Putamen (tissue), 1 donor: ENCODE measurements around the gene DOCK9.
"Not testable (repeated sequence)": the region's sequence is repeated elsewhere in the genome, so short reads cannot be mapped to it uniquely, and the experiment has no call there.

Experiments
- DNase-seq: peaks from one replicate; pipeline ENCODE4 v3.0.0-alpha.2; 2016; ENCODE audit warnings: low spot score

Gene DOCK9

DNA sequence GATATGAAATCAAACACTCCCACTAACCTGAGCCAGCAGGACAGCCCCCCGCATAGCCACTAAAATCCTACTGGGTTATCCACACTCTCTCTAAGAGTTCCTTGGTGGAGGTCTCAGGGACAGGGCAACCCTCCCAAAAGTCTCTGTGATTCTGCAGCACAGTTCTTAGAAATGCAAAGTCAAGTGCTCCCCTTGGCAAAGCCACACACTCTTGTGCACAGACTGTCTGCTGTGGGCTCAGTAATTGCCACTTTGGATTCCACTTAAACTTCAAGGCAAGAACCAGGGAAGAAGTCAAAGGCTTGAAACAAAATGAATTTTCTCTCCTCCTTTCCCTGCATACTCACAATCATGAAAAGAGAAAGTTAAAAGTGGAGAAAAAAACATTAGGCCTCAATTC, 61.5 kb downstream of the DOCK9 start:
- DNase-seq = no peak

DNA sequence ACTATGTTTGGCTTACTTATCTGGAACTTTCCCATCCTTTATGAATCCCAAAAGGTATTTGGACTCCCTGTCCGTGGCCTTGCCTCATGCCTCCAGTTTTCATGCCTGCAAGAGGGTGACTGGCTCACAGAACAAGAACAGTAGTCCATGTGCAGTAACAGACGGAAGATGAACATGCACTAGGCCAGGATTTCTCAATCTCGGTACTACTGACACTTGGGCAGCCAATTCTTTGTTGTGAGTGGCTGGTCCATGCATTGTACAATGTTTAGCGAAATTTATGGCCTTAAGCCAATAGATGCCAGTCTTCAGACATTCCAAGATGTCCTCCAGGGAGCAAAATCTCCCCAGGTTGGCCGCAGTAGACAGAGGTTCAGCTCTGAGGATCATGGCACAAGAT, 61.9 kb downstream of the DOCK9 start:
- DNase-seq = no peak

DNA sequence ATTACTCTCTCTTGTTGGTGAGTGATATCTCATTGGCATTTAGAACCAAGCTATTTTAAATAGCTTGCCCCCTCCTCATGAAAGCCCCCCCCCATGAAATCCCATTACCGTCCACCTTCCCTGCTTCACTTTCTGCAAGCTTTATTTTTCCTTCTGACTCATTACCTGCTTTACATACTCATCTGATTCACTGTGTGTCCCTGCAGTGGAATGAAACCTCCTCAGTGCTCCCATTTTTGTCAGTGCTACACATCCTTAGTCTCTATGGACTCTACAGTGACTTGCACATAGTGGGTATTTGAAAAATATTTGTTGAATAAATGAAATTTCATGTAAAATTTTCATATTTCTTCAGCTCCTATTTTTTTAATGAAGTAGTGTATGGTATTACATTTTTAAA, 62.3 kb downstream of the DOCK9 start:
- DNase-seq = no peak

DNA sequence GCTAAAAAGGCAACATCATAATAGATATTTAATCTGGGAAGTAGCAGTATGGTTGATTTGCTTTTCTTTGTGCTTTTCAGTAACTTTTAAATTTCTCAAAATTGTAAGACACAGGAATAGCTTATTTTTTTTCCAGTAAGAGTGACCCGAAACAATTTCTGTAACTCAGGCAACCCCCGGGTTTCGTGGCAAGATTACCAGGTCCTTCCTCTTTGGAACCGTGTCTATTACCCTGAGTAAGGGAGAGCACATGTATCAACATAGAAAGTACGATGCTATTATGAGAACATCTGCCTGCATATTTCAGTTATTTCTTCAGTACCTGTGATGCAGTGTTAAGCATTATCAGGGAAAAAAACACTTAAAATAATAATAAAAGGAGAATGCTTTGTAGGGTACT, 64.1 kb downstream of the DOCK9 start:
- no peak for DNase-seq

DNA sequence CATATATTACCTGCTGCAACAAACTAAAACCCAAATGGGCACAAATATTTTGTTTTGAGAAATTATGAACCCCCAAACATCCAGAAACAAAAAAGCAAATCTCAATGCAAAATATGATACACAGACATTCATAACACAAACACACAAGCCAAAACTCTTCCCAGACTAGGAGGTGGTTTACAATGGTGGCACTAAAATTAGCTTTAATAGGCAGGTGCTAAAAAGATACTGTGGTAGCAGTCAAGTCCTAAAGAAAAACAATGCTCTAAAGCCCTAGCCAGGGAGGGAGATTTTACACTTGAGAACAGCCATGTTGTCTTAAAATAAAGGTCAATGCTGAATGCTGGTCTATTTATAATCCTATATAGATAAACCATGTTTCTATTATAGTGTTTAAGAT, 65.0 kb downstream of the DOCK9 start:
- no peak for DNase-seq

DNA sequence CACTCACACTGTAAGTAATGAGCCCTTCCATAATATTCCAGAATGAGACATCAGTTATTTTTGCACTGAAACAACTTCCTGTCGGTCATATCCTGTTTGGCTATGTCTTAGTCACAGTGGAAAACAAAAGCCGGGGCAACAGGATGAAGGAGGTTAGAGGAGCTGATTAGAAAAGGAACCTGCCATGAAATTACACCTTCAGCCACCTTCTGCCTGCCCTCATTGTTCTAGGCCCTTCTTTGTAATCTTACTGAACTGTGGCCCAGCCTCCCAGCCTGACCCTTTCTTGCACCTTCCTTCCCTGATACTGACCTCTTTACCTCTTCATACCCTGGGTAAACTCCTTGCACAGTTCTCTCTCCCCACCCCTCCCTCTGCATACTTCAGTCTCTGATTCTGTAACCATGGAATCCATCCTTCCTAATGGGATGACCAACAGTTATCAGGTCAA, 67.3 kb downstream of the DOCK9 start:
- no peak for DNase-seq

DNA sequence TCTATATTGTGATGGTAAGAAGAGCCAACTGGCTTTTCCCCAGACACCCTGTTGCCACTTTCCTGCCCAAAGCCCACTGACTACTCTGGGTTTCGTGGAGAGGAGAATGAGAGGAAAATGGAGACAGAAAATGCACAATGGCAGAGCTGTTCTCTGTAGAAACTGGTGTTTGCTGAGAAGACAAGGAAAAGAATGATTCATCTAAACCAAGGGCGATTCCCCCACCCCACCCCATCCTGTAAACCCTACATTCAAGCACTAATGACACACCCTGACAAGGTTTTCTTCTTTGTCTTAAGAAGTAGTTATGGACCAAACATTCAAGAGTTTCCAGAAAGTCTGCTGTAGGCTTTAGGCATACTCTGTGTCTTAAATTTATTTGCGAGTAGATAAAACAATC, 68.8 kb downstream of the DOCK9 start:
- no peak for DNase-seq

DNA sequence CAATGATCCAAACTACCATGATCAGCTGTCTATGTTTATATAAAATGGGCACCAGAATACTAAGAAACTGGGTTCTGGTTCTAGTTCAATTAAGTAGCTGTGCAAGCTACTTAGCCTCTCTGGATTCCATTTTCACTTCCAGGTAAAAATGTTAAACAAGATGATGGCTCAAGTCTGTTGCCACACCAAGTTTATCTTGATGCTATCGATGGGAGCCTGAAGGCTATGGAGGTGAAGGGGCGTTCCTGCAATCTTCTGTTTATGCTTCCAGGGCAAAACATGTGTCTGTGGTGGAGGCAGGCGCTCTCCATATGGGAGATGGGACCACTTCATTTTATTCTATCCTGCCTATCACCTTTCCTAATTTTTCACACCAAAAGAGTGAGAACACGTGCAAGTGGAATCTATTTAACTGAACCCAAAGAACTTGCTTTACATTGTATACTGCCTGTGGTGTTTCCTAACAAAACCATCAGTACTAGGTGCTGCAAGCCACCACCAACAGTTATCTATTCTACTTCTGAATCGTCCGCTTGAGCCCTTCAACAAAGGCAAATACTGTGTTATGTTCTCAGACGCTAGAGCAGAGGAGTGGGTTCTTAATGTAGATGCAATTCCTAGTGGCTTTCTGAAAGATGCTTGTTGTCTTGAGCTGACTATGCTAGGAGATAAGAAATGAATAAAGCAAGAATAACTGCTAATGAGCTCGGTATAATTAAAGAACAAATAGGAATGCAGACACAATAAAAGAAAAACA, 70.9 kb downstream of the DOCK9 start:
- DNase-seq = no peak

DNA sequence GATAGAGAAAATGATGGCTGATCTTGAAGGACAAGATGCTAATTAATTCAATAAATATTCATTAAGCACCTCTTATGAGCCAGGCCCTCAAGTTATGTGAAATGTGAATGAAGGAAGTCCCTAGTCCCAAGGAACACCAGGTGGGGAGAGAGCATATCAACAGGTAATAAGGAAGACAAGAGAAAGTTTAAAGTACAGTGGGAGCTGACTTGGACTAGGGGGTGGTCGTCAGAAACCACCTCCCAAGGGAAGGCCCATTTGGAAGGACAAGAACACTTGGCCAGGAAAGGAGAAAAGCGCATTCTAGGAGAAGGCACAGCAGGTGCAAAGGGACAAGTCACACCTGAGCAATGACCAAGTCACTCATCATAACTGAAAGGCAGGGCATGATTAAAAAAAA, 72.7 kb downstream of the DOCK9 start:
- no peak for DNase-seq

DNA sequence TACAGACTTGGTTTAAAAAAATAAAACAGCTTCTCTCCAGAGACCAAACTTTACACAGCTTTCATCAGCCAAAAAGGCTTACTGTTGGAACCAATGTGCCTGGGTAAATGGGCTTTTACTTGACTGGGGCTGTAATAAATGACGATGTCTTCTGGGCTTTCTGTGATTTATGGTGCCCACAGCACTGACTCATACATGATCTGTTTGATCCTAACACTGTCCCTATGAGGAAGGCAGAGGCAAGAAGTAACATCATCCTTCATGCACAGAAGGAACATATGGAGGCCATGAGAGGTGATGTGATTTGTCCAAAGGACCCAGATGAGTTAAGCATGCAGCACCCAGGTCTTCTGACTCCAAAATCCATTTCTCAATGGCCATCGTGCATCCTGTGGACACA, 77.4 kb downstream of the DOCK9 start:
- no peak for DNase-seq

DNA sequence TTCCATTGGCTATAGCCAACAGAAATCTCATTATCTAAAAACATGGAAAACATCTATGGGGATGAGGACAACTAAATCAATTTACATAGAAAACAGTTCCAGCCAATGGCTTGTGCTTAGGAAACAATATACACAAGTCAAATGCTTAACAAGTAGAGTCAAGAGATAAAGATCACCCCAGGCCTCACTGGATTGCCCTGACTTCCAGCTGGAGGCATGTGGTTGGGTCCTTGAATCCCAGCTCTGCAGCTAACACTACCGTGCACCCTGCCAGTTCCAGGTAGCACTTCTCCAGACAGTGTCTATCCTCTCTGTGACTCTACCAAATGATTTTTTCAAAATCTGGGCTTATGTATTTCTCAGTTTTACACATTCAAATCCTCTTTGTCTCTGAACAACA, 80.2 kb downstream of the DOCK9 start:
- DNase-seq = no peak

DNA sequence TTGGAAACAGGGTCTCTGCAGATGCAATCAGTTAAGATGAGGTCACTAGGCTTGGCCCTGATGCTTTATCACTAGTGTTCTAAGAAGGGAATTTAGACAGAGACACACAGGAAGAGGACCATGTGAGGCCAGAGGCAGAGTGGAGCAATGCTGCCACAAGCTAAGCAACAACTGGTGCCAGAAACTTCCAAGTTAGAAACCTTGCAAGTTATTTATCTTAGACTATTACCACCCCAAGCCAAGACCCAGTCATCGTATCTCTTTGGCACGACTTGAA, 81.1 kb downstream of the DOCK9 start:
- DNase-seq = no peak

DNA sequence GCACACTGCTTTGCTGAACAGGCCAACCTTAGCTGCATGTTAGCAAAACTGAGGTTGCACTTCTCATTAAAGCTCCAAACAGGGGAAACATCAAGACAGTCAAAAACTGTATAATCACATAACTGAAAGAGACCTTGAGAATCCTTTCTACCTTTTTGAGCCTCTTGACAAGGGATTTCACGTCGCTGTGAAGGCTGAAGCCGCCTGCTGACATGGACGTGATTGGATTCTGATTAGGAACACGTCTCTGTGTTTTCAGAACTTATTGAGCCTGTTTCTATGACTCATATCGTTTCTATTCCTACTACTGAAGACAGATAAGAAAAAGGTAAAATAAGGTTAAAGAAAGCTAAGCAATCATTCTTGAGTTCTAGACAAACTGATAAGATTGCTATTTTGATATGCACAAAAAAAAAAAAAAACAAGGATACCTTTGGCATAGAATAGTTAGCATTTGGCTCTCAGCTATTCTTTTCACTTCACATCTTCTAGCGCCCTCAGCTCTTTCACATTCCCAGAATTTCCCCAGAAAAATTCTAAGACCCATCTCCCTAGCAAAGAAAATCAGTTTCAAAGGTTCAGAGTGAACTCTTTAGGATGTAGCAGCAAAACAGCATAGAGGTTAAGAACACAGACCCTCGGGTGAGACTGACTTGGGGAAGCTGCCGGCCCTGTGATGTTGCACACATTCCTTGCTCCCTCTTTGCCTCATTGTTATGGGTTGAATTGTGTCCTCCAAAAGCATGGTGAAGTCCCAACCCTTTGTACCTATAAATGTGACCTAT, 81.6 kb downstream of the DOCK9 start:
- DNase-seq = no peak

DNA sequence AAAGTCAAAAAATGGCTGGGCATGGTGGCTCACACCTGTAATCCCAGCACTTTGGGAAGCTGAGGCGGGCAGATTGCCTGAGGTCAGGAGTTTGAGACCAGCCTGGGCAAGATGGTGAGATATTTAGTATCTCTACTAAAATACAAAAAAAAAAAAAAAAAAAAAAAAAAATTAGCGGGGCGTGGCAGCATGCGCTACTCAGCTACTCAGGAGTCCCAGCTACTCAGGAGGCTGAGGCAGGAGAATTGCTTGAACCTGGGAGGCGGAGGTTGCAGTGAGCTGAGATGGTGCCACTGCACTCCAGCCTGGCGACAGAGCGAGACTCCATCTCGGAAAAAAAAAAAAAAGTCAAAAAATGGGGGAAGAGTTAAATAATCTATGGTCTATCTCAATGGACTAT, 83.0 kb downstream of the DOCK9 start:
- not testable (repeated sequence) for DNase-seq

DNA sequence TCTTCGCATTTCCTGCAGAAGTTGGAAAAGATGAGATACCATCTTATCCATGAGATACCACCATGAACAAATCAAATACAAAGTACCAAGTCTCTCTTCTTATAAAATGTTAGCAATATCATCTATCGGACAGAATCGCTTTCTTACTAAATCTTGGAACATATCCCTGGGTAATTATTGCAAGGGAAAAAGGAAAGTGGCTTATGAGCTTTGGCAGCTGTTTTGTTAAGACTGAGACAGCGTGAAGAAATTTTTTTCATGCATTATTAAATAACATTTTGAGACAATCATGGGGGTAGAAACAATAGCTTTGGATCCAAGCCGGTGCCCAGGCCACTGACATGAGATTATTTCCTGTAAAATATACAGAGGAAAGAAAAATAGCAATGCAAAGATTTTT, 84.5 kb downstream of the DOCK9 start:
- no peak for DNase-seq

DNA sequence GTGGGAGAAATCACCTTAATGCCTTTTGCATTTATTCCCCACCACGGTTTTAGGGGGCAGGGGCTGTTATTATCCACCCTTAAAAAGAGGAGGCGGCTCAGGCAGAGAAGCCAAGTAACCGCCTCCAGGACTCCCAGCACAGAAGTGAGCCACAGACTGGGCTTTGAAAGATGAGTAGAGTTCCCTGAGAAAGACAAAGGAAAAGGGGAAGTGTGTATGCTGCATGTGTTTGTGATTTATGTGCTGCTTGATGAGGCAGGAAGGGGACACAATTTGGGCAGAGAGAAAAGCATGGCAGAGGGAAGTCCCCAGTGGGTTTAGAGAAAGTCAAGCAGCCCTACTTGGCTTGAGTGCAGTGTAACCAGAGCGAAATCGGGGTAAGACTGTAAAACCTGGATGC, 85.0 kb downstream of the DOCK9 start:
- no peak for DNase-seq

DNA sequence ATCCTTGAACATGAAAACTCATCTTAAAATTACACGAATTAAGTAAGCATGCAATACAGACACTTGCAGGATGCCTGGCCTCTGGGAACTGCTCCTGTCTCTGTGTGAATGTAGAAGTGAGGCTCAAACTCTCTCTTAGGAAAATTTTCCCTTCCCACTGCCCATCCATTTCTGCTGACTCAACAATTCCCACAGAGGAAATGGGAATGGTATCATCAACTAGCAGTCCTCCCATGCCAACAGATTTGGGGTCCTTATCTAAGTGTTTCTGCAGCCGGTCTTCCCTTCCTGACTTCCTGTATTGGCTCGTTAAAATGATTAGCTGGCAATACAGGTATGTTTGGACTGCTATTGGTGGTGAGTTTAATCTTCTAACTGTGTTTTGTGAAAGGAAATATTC, 85.8 kb downstream of the DOCK9 start:
- no peak for DNase-seq

DNA sequence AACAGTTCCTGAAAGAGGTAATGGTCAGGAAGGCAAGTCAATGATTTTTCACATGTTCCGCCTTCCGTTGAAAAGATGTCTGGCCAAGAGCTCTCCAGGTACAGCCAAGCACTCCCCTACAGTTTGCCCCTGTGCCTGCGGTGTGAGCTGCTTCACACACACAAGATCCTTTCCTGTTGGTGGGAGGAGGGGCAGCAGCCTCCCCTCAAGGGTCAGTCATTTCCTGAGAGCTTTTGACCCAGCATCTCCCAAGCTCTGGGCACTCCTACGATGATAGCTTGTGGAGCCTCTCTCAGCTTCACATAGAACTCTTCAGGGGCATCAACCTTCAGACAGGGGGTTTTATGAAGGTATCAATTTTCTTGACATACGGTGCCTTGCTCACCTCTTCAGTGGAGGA, 86.9 kb downstream of the DOCK9 start:
- DNase-seq = no peak

DNA sequence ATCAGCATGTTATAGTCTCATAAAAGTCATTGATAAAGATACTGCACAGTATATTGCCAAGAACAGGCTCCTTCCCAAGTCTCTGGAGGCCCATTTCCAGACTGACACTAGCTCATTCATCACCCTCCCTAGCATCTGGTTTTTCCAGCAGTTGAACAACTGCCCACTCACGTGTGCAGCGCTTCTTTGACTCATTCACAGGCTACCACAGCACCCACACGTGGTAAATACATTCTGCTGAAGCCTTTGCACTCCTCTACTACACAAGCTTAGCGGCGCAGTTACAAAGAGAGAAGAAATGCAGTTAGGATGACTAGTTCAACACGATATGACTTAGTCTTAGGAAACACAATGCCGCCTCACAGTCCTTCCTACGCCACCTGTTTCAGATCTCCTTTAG, 87.7 kb downstream of the DOCK9 start:
- DNase-seq = peak; percentile 51

DNA sequence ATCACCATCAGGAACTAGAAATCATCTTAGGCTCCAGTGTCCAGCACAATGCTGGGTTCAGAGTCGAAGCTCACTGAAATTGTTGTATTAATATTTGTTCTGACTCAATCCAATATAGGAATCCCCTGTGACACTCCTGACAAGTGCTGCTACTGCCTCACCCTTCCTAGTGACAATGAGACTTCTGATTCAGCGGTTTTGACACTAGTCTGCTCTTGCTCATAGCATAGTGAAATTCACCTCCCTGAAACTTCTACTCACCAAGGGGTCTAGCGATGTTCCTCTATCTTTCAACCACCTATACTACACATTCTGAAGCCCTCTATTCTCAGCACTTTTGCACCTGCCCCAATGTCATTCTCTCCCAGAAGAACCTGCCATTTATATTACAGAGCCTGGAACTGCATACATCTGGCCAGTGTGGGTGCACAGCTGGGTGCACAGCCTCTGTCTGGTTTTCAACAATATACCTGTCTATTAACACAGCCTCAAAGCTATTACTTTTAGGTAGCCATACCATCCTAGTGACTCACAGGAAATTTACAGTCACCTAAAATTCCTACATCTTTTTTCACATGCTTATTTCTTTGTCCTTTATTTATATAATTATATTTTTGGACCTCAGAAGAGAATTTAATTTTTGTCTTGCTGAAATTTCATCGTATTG, 88.3 kb downstream of the DOCK9 start:
- DNase-seq = no peak

DNA sequence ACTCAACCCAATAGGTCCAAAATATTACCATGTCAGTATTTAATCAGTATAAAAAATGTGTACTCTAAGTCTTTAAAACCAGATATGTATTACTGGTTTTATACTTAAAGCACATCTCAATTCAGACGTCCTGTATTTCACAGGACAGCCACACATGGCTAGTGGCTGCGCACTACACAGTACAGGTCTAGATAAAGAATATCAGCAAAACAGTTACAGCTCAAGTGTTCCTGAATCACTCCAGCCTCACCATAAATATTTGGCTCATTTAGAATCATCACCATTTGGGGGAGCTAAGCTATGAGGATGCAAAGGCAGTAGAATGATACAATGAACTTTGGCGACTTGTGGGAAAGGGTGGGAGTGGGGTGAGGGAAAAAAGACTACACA, 89.0 kb downstream of the DOCK9 start:
- DNase-seq = no peak

DNA sequence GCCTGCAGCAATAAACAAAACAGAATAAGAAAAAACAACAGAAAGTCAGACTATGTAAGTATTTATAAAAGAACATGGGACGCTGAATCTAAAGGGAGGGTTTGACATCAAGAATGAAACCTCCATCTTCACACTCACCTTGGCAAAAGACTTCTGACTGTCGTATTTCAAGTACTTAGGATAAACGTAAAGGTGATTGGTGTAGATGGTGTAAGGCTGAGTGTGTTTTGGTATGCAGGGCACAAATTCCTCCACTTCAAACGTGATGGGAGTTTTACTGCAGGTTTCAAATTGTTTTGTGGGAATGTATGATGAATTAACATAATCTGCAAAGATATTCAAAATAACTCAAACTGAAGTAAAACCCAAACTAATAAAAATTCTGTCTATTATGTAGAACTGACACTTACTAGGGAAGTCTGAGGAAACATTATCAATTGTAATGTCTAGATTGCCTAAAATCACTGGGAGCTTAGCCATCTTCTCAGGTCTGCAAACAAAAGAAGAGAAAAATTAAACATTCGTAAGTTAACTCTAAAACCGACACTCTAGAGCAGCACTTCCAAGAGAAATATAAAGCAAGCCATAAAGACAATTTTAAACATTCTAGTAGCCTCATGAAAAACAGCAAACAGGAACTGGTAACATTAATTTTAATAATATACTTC, 89.5 kb downstream of the DOCK9 start:
- no peak for DNase-seq
